ENCODE data around the gene ZNF124. TPM values are rescaled to one million over a fixed set of nuclear protein-coding genes. Genes with fewer than 3 reads are reported as not detected.
"Not testable (repeated sequence)": the region's sequence is repeated elsewhere in the genome, so short reads cannot be mapped to it uniquely, and the experiment has no call there.

The ZNF124 gene
- 46.9 TPM for total RNA-seq

GRCh38 chr1:247171875-247172563 is at the start of gene ZNF124:
ZNF124 (minus strand) TSS chr1:247172020; CDS start chr1:247171877, 143 bp downstream.
- peak in 2 of 3 donors; percentile 18 to 46 for DNase-seq (ENCODE audit: low read depth in 2 of 3, low spot score in 2 of 3)

GRCh38 chr1:247220280-247220679 is 48.5 kb upstream of the ZNF124 start:
- DNase-seq (ENCODE audit: low read depth in 2 of 3, low spot score in 2 of 3): not testable (repeated sequence)

- DNase-seq (ENCODE audit: low read depth in 2 of 3, low spot score in 2 of 3): no peak
Measured at GRCh38 chr1:247218121-247218651, 46.4 kb upstream of the ZNF124 start.

- no peak for DNase-seq (ENCODE audit: low read depth in 2 of 3, low spot score in 2 of 3)
Measured at GRCh38 chr1:247216261-247216660, 44.4 kb upstream of the ZNF124 start.

GRCh38 chr1:247212627-247213617 is 41.1 kb upstream of the ZNF124 start:
- DNase-seq (ENCODE audit: low read depth in 2 of 3, low spot score in 2 of 3): no peak

GRCh38 chr1:247212012-247212411 is 40.2 kb upstream of the ZNF124 start:
- DNase-seq (ENCODE audit: low read depth in 2 of 3, low spot score in 2 of 3): no peak

GRCh38 chr1:247211339-247211738 is 39.5 kb upstream of the ZNF124 start:
- DNase-seq (ENCODE audit: low read depth in 2 of 3, low spot score in 2 of 3): no peak

GRCh38 chr1:247210376-247211117 is 38.7 kb upstream of the ZNF124 start:
- DNase-seq (ENCODE audit: low read depth in 2 of 3, low spot score in 2 of 3): peak; percentile 70 to 97 (median 94)

GRCh38 chr1:247210062-247210375 is 38.2 kb upstream of the ZNF124 start:
- peak in 1 of 3 donors; percentile 52 for DNase-seq (ENCODE audit: low read depth in 2 of 3, low spot score in 2 of 3)

- no peak for DNase-seq (ENCODE audit: low read depth in 2 of 3, low spot score in 2 of 3)
Measured at GRCh38 chr1:247209396-247209795, 37.6 kb upstream of the ZNF124 start.

GRCh38 chr1:247204177-247204647 is 32.4 kb upstream of the ZNF124 start:
- no peak for DNase-seq (ENCODE audit: low read depth in 2 of 3, low spot score in 2 of 3)

- no peak for DNase-seq (ENCODE audit: low read depth in 2 of 3, low spot score in 2 of 3)
Measured at GRCh38 chr1:247198781-247199180, 27.0 kb upstream of the ZNF124 start.

- DNase-seq (ENCODE audit: low read depth in 2 of 3, low spot score in 2 of 3): peak in 1 of 3 donors; percentile 43
Measured at GRCh38 chr1:247193958-247194357, 22.1 kb upstream of the ZNF124 start.

- no peak for DNase-seq (ENCODE audit: low read depth in 2 of 3, low spot score in 2 of 3)
Measured at GRCh38 chr1:247189981-247190798, 18.4 kb upstream of the ZNF124 start.

- DNase-seq (ENCODE audit: low read depth in 2 of 3, low spot score in 2 of 3): no peak
Measured at GRCh38 chr1:247185667-247186066, 13.8 kb upstream of the ZNF124 start.

GRCh38 chr1:247184254-247184653 is 12.4 kb upstream of the ZNF124 start:
- DNase-seq (ENCODE audit: low read depth in 2 of 3, low spot score in 2 of 3): no peak

- no peak for DNase-seq (ENCODE audit: low read depth in 2 of 3, low spot score in 2 of 3)
Measured at GRCh38 chr1:247182994-247183393, 11.2 kb upstream of the ZNF124 start.

GRCh38 chr1:247180581-247180980 is 8.8 kb upstream of the ZNF124 start:
- DNase-seq (ENCODE audit: low read depth in 2 of 3, low spot score in 2 of 3): no peak

- DNase-seq (ENCODE audit: low read depth in 2 of 3, low spot score in 2 of 3): no peak
Measured at GRCh38 chr1:247177755-247178154, 5.9 kb upstream of the ZNF124 start.

GRCh38 chr1:247175458-247175857 is 3.6 kb upstream of the ZNF124 start:
- DNase-seq (ENCODE audit: low read depth in 2 of 3, low spot score in 2 of 3): no peak
